BJ (cell line): Measurements from ENCODE around the gene SRGAP3. TPM values are rescaled to one million over a fixed set of nuclear protein-coding genes. Genes with fewer than 3 reads are reported as not detected.

Source experiments
- CTCF ChIA-PET: fragments of 350-600 bp; formaldehyde crosslinking; extraction: SDS; loops from one replicate; lab custom pipeline; 2021; ENCODE audit warnings: antibody characterized with exemption, inconsistent platforms; lab: Yijun Ruan, JAX
- POLR2A ChIA-PET: fragments of 300-600 bp; sonication (Branson Sonifier 250); formaldehyde crosslinking; extraction: SDS; loops from one replicate; lab custom pipeline; 2021; ENCODE audit warnings: antibody characterized with exemption; lab: Charles Lee
- DNase-seq: peaks from one replicate; pipeline ENCODE4 v3.0.0-alpha.2; 2011; ENCODE audit warnings: low read depth
- H3K27me3 ChIP-seq: 2 replicates; pipeline ENCODE4 v1.6.0; 2011; ENCODE audit warnings: low read length; ENCODE audit not compliant: control insufficient read depth, insufficient read depth
- H3K36me3 ChIP-seq: 2 replicates; pipeline ENCODE4 v1.5.1; 2011; ENCODE audit warnings: low read length; ENCODE audit not compliant: control insufficient read depth, insufficient read depth
- H3K4me3 ChIP-seq: 2 replicates; pipeline ENCODE4 v1.5.1; 2011; ENCODE audit warnings: low read depth, mild to moderate bottlenecking, control low read depth, low read length
- polyA plus RNA-seq: library from polyadenylated mRNA; depleted of rRNA; stranded (reverse); fragments of >200 nt; gene quantifications from 2 replicates; pipeline ENCODE4 v1.2.3, GENCODE V29; 2011
- TF ChIP-seq, protein P1 (sequence below): IDR thresholded peaks from 2 replicates; pipeline ENCODE4 v1.5.1; 2011; ENCODE audit warnings: low read depth, mild to moderate bottlenecking, control low read depth, inconsistent platforms, low read length, moderate library complexity; ENCODE audit not compliant: insufficient read depth

Gene SRGAP3
- polyA plus RNA-seq, 1 experiment, result 0.75 TPM

DNA sequence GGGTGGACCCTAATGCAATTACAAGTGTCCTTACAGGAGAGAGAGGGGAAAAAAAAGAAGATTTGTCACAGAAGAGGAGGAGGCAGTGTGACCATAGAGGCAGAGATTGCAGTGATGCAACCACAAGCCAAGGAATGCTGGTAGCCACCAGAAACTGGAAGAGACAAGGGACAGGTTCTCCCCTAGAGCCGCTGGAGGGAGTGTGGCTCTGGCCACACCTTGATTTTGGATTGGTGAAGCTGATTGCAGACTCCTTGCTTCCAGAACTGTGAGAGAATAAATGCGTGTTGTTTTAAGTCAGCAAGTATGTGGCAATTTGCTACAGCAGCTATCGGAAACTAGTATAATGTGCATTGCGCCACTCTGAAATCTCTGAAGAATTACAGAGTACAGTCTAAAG is 110.1 kb downstream of the SRGAP3 start:
- ChIA-PET POLR2A (no interaction called here), CTCF (no interaction called here)
- H3K4me3 ChIP-seq, result no peak overlapping the region
- H3K27me3 ChIP-seq, result peaks cover 10% of the 10 kb centered on the region
- no peak for DNase-seq
- no peaks in the 10 kb centered on the region for H3K36me3 ChIP-seq
- TF ChIP-seq, protein P1, sequence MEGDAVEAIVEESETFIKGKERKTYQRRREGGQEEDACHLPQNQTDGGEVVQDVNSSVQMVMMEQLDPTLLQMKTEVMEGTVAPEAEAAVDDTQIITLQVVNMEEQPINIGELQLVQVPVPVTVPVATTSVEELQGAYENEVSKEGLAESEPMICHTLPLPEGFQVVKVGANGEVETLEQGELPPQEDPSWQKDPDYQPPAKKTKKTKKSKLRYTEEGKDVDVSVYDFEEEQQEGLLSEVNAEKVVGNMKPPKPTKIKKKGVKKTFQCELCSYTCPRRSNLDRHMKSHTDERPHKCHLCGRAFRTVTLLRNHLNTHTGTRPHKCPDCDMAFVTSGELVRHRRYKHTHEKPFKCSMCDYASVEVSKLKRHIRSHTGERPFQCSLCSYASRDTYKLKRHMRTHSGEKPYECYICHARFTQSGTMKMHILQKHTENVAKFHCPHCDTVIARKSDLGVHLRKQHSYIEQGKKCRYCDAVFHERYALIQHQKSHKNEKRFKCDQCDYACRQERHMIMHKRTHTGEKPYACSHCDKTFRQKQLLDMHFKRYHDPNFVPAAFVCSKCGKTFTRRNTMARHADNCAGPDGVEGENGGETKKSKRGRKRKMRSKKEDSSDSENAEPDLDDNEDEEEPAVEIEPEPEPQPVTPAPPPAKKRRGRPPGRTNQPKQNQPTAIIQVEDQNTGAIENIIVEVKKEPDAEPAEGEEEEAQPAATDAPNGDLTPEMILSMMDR, result no peak

DNA sequence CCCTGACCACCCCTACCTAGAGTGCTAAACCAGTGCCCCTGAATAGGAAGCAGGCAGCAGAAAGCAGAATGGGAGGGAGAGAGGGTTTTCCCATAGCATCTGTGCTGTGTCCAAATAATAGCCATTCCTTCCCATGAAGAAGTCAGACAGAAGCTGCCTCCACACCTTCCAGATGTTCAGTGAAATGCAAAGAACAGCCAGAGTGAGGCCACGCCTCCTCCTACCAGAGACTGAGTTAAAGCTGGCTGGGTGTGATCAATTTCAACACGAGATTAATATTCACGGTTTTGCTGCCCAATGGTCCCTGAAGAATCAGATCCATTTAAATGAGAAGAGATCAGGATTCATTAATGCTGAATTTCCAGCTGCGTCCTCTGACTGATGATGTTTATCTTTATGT is 111.8 kb downstream of the SRGAP3 start:
- no peak for DNase-seq
- ChIA-PET CTCF (no interaction called here), POLR2A (no interaction called here)
- TF ChIP-seq, protein P1, result no peak
- peaks cover 10% of the 10 kb centered on the region for H3K27me3 ChIP-seq
- no peak overlapping the region for H3K4me3 ChIP-seq
- no peaks in the 10 kb centered on the region for H3K36me3 ChIP-seq

DNA sequence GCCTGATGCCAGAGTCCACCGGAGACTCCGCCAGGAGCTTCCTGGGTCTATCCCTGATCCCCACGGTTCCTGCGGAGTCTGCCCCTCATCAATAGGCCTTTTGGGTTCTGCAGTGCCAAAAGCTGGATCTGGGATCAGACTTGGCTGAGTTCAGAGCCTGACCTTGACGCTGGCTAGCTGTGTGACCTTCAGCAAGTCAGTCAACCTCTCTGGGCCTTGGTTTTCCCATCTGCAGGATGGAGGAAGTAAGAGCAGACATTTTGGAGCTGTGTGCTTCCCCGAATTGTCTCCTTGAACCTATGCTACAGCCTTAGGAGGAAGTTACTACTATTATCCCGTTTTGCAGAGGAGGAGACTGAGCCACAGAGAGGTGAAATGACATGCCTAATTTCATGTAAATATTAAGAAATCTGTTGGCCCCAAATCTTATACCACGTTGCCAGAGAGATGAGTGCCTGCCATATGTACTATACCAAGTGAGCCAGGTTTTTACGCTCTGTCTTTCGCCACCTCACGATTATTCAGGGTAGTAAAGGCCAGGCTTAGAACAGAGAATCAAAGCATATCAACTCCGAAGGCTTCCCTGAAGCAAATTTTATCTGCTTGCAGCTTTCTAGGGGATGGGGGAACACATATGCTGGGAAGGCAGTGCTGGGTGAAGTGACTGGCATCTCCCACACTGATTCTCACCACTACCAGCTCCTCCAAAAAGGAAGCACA is 112.5 kb downstream of the SRGAP3 start:
- Histone ChIP-seq H3K36me3 (no peaks in the 10 kb centered on the region), H3K27me3 (peaks cover 10% of the 10 kb centered on the region), H3K4me3 (no peak overlapping the region)
- TF ChIP-seq, protein P1, result no peak
- CTCF ChIA-PET, result no interaction called here
- no peak for DNase-seq
- POLR2A ChIA-PET, result no interaction called here

DNA sequence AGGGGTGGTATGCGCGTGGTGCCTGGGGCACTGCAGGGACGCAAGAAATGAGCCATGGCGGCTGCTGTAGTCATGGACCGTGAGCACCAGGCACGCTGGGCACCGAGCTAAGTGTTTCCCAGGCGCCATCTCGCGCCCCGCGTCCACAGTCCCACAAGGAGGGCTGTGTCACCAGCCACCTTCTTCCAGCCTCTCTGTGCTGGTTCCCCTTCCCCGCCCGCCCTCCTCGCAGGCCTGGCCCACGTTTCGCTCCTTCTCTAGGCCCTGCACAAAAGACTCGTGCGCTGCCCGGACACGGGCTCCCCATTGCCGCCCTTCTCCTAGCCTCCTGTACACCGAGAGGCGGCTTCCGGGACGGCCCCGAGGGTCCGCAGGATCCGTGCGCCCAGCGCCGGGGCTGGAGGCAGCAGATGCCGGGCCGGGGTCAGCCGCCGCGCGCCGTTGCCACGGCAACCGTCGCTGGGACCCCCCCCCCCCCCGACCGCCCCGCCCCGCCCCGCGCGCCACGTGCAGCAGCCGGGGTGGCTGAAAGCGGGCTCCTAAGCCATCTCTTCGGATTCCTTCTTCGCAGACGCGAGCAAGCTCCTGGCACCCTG is 113.4 kb downstream of the SRGAP3 start:
- Histone ChIP-seq H3K36me3 (no peaks in the 10 kb centered on the region), H3K4me3 (no peak overlapping the region), H3K27me3 (peaks cover 10% of the 10 kb centered on the region)
- CTCF ChIA-PET, result no interaction called here
- POLR2A ChIA-PET, result no interaction called here
- TF ChIP-seq, protein P1, result no peak
- DNase-seq, result no peak

DNA sequence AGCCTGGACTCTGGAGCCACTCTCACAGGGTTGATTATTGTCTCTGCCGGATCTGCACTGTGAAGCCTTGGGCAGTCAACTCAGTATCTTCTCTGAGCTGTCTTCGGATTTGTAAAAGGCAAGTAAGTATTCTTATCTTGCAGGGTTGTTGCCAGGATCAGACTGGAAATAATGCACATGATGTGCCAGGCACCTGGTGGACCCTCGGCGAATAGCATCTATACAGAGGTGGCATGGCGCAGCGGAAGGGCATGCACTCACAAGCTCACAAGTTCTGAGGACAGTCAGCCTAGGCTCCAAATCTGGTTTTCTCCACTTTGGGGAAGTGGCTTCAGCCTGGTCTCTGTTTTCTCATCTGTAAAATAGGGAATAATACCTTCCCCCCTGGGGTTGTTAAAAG is 113.9 kb downstream of the SRGAP3 start:
- no peak for DNase-seq
- Histone ChIP-seq H3K36me3 (no peaks in the 10 kb centered on the region), H3K27me3 (peaks cover 10% of the 10 kb centered on the region), H3K4me3 (no peak overlapping the region)
- TF ChIP-seq, protein P1, result no peak
- CTCF ChIA-PET, result no interaction called here
- POLR2A ChIA-PET, result no interaction called here
